Peyer's patch (tissue), 4 donors: ENCODE results near the gene ZNF384. TPM values are rescaled to one million over a fixed set of nuclear protein-coding genes. Genes with fewer than 3 reads are reported as not detected.

Experiments used
- DNase-seq, 3 donors: peaks; one replicate each; pipeline ENCODE4 v3.0.0-alpha.2; 2017 to 2019
- H3K27ac ChIP-seq, 4 donors: fragments of 200-600 bp; sonication (generic); one replicate each; pipeline ENCODE4 v1.5.1; 2016 to 2019
- H3K27me3 ChIP-seq, 2 donors: fragments of 200-600 bp; sonication (generic); one replicate each; pipeline ENCODE4 v1.5.1; 2019
- H3K36me3 ChIP-seq, 3 donors: fragments of 200-600 bp; sonication (generic); one replicate each; pipeline ENCODE4 v1.5.1; 2016 to 2019
- H3K4me1 ChIP-seq, 4 donors: fragments of 200-600 bp; sonication (generic); one replicate each; pipeline ENCODE4 v1.5.1; 2016 to 2019
- H3K4me3 ChIP-seq, 4 donors: fragments of 200-600 bp; sonication (generic); 1 replicate in 3 of 4; 2 replicates in 1 of 4; pipeline ENCODE4 v1.5.1; 2016 to 2019; ENCODE audit warnings: mild to moderate bottlenecking in 1 of 4
- H3K9me3 ChIP-seq, 4 donors: fragments of 200-600 bp; sonication (generic); one replicate each; pipeline ENCODE4 v1.5.1; 2016 to 2019; ENCODE audit warnings: mild to moderate bottlenecking in 1 of 4
- POLR2A ChIP-seq, 2 donors: fragments of 450-650 bp; IDR thresholded peaks; one replicate each; pipeline ENCODE4 v1.5.1; 2017; ENCODE audit warnings: antibody characterized with exemption in 2 of 2, mild to moderate bottlenecking in 2 of 2, moderate library complexity in 2 of 2
- total RNA-seq, 4 donors: library from RNA; depleted of rRNA; stranded (reverse); fragments of >200 nt; gene quantifications; one replicate each; pipeline ENCODE4 v1.1.0, GENCODE V29; 2016
- TF ChIP-seq, protein P1 (sequence below), 6 experiments: fragments of 450-650 bp in 4 of 6; fragments of 200-600 bp in 2 of 6; sonication (generic) in 1 of 6; IDR thresholded peaks; one replicate each; pipeline ENCODE4 v1.5.1; 2017 to 2019; ENCODE audit warnings: antibody characterized with exemption in 6 of 6, mild to moderate bottlenecking in 3 of 6, moderate library complexity in 1 of 6

ZNF384 gene
- total RNA-seq, 4 donors from 2014 or later, result 35.6 to 96.6 (median 80.2) TPM

- H3K4me1 ChIP-seq, result no peaks in the 10 kb centered on the region
- DNase-seq, result no peak
- H3K4me3 ChIP-seq, result no peak overlapping the region
- H3K9me3 ChIP-seq, result no peaks in the 10 kb centered on the region
- no peak for TF ChIP-seq POLR2A (IDR thresholded peaks at IDR 0.05)
- TF ChIP-seq, protein P1, sequence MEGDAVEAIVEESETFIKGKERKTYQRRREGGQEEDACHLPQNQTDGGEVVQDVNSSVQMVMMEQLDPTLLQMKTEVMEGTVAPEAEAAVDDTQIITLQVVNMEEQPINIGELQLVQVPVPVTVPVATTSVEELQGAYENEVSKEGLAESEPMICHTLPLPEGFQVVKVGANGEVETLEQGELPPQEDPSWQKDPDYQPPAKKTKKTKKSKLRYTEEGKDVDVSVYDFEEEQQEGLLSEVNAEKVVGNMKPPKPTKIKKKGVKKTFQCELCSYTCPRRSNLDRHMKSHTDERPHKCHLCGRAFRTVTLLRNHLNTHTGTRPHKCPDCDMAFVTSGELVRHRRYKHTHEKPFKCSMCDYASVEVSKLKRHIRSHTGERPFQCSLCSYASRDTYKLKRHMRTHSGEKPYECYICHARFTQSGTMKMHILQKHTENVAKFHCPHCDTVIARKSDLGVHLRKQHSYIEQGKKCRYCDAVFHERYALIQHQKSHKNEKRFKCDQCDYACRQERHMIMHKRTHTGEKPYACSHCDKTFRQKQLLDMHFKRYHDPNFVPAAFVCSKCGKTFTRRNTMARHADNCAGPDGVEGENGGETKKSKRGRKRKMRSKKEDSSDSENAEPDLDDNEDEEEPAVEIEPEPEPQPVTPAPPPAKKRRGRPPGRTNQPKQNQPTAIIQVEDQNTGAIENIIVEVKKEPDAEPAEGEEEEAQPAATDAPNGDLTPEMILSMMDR (IDR thresholded peaks at IDR 0.05), result peak in 4 of 6 experiments; percentile 13 to 42 (median 35)
- H3K36me3 ChIP-seq, result peaks cover 0 to 61% (median 0%) of the 10 kb centered on the region in 3 donors
- H3K27me3 ChIP-seq, result no peaks in the 10 kb centered on the region
- H3K27ac ChIP-seq, result no peak overlapping the region
Observed at GRCh38 chr12:6667559-6668210, 21.5 kb downstream of the ZNF384 start.

GRCh38 chr12:6666211-6666610, 23.0 kb downstream of the ZNF384 start:
- no peaks in the 10 kb centered on the region for H3K27me3 ChIP-seq
- H3K27ac ChIP-seq, result no peak overlapping the region
- TF ChIP-seq POLR2A (IDR thresholded peaks at IDR 0.05), result no peak
- TF ChIP-seq, protein P1 (IDR thresholded peaks at IDR 0.05), result no peak
- no peak overlapping the region for H3K4me3 ChIP-seq
- peaks cover 0 to 47% (median 0%) of the 10 kb centered on the region in 3 donors for H3K36me3 ChIP-seq
- no peaks in the 10 kb centered on the region for H3K9me3 ChIP-seq
- peaks cover 0 to 10% (median 4%) of the 10 kb centered on the region in 4 donors for H3K4me1 ChIP-seq
- no peak for DNase-seq

- no peaks in the 10 kb centered on the region for H3K27me3 ChIP-seq
- no peaks in the 10 kb centered on the region for H3K9me3 ChIP-seq
- H3K4me1 ChIP-seq, result peaks cover 0 to 10% (median 4%) of the 10 kb centered on the region in 4 donors
- H3K4me3 ChIP-seq, result no peak overlapping the region
- H3K36me3 ChIP-seq, result peaks cover 0 to 34% (median 0%) of the 10 kb centered on the region in 3 donors
- no peak for DNase-seq
- no peak overlapping the region for H3K27ac ChIP-seq
- TF ChIP-seq, protein P1 (IDR thresholded peaks at IDR 0.05), result no peak
- no peak for TF ChIP-seq POLR2A (IDR thresholded peaks at IDR 0.05)
Observed at GRCh38 chr12:6664902-6665301, 24.3 kb downstream of the ZNF384 start.

GRCh38 chr12:6662906-6663742, 26.1 kb downstream of the ZNF384 start, which contains the start of gene ING4:
TSS of gene ING4 (minus strand) at chr12:6663119. CDS start at chr12:6663101, 18 bp downstream.
- H3K27me3 ChIP-seq, result no peaks in the 10 kb centered on the region
- peaks cover 0 to 19% (median 0%) of the 10 kb centered on the region in 3 donors for H3K36me3 ChIP-seq
- TF ChIP-seq, protein P1 (IDR thresholded peaks at IDR 0.05), result no peak
- TF ChIP-seq POLR2A (IDR thresholded peaks at IDR 0.05), result no peak
- H3K4me3 ChIP-seq, result peak within 1 kb of the TSS; percentile 71 to 95 (median 72)
- DNase-seq, result peak; percentile 95 to 99 (median 98)
- H3K9me3 ChIP-seq, result no peaks in the 10 kb centered on the region
- H3K4me1 ChIP-seq, result peaks cover 0 to 10% (median 4%) of the 10 kb centered on the region in 4 donors
- peak within 1 kb of the TSS; percentile 69 to 84 (median 76) for H3K27ac ChIP-seq

- DNase-seq, result no peak
- Histone ChIP-seq H3K27ac (peak overlapping the region; percentile 69 to 83 (median 73)), H3K36me3 (peaks cover 0 to 18% (median 0%) of the 10 kb centered on the region in 3 donors), H3K9me3 (no peaks in the 10 kb centered on the region), H3K4me1 (peaks cover 0 to 10% (median 4%) of the 10 kb centered on the region in 4 donors), H3K27me3 (no peaks in the 10 kb centered on the region), H3K4me3 (peak overlapping the region; percentile 71 to 95 (median 72))
- TF ChIP-seq, protein P1 (IDR thresholded peaks at IDR 0.05), result no peak
- TF ChIP-seq POLR2A (IDR thresholded peaks at IDR 0.05), result no peak
Observed at GRCh38 chr12:6662602-6662905, 26.6 kb downstream of the ZNF384 start.
